A549 (cell line): ENCODE results near the gene CTRL. TPM values are rescaled to one million over a fixed set of nuclear protein-coding genes. Genes with fewer than 3 reads are reported as not detected.

Experiments used
- ATAC-seq, 2 experiments: fragments of 200-7000 bp in 1 of 2; fragments of >200 bp in 1 of 2; cut with Nextera tagmentation in 1 of 2; cut with Tn5 transposase in 1 of 2; 3 replicates each; pipeline versions ENCODE4 v1.8.0 to v1.9.1; 2018 to 2020; ENCODE audit warnings: mild to moderate bottlenecking in 1 of 2, moderate library complexity in 1 of 2
- CTCF ChIA-PET: fragments of 300-600 bp; sonication (Branson Sonifier 250); formaldehyde crosslinking; extraction: SDS; loops from one replicate; lab custom pipeline; 2021; ENCODE audit warnings: antibody characterized with exemption, inconsistent platforms; lab: Yijun Ruan, JAX
- POLR2A ChIA-PET: fragments of 350-600 bp; formaldehyde crosslinking; extraction: SDS; loops from one replicate; lab custom pipeline; 2021; ENCODE audit warnings: antibody characterized with exemption, inconsistent platforms; lab: Yijun Ruan, JAX
- DNase-seq, 2 experiments: peaks; one replicate each; pipeline versions ENCODE4 v3.0.0 to v3.0.0-alpha.2; 2011 to 2016; ENCODE audit warnings: low read depth in 1 of 2, low spot score in 1 of 2
- FAIRE-seq: peaks from 2 replicates; lab custom pipeline; 2011; peaks lifted over from hg19 to GRCh38; lab: Jason Lieb, UNC
- H3K27ac ChIP-seq, 2 experiments: fragments of >200 bp; sonication (Bioruptor Twin); formaldehyde crosslinking; 3 replicates each; pipeline ENCODE4 v1.5.1; 2016 to 2017
- H3K4me1 ChIP-seq: fragments of >200 bp; sonication (Bioruptor Twin); formaldehyde crosslinking; 3 replicates; pipeline ENCODE4 v1.6.1; 2016
- H3K4me2 ChIP-seq: fragments of >200 bp; sonication (Bioruptor Twin); formaldehyde crosslinking; 3 replicates; pipeline ENCODE4 v1.6.1; 2016
- H3K4me3 ChIP-seq: fragments of >200 bp; sonication (Bioruptor Twin); formaldehyde crosslinking; 3 replicates; pipeline ENCODE4 v1.5.1; 2016
- H3K9me3 ChIP-seq: fragments of >200 bp; sonication (Bioruptor Twin); formaldehyde crosslinking; 3 replicates; pipeline ENCODE4 v1.6.1; 2016
- BHLHE40 ChIP-seq: IDR thresholded peaks from 2 replicates; pipeline ENCODE4 v1.6.1; 2012; ENCODE audit warnings: low read depth, low read length, inconsistent platforms
- CBX8 ChIP-seq: fragments of 200-600 bp; sonication (generic); IDR thresholded peaks from 2 replicates; pipeline ENCODE4 v1.6.1; 2016
- CEBPB ChIP-seq, 2 experiments: fragments of >200 bp in 1 of 2; sonication (Bioruptor Twin) in 1 of 2; formaldehyde crosslinking in 1 of 2; IDR thresholded peaks; 2 replicates each; pipeline ENCODE4 v1.6.1; 2012 to 2016
- CHD2 ChIP-seq: fragments of 150-350 bp; IDR thresholded peaks from 2 replicates; pipeline ENCODE4 v1.6.1; 2014; ENCODE audit warnings: low read length; ENCODE audit not compliant: partially characterized antibody
- CHD4 ChIP-seq: fragments of 200-600 bp; sonication (generic); IDR thresholded peaks from 2 replicates; pipeline ENCODE4 v1.6.1; 2016; ENCODE audit warnings: antibody characterized with exemption, mild to moderate bottlenecking, borderline replicate concordance
- FOSB ChIP-seq: fragments of 250-450 bp; sonication (Bioruptor Pico); IDR thresholded peaks from 2 replicates; pipeline ENCODE4 v1.5.0; 2020; ENCODE audit warnings: mild to moderate bottlenecking, moderate library complexity
- FOSL2 ChIP-seq, 2 experiments: fragments of 450-650 bp in 1 of 2; fragments of >200 bp in 1 of 2; sonication (Bioruptor Twin) in 1 of 2; formaldehyde crosslinking; IDR thresholded peaks; 2 replicates each; pipeline versions ENCODE4 v1.5.0 to v1.6.1; 2016 to 2020; ENCODE audit warnings: mild to moderate bottlenecking in 1 of 2, moderate library complexity in 1 of 2
- GATA3 ChIP-seq: IDR thresholded peaks from 2 replicates; pipeline ENCODE4 v1.6.1; 2012; ENCODE audit warnings: borderline replicate concordance
- HES2 ChIP-seq: fragments of >200 bp; sonication (Bioruptor Twin); formaldehyde crosslinking; IDR thresholded peaks from 2 replicates; pipeline ENCODE4 v1.6.1; 2016
- HMGXB4 ChIP-seq: fragments of 250-450 bp; sonication (Bioruptor Pico); IDR thresholded peaks from 2 replicates; pipeline ENCODE4 v1.5.0; 2021; ENCODE audit warnings: mild to moderate bottlenecking, moderate library complexity, borderline replicate concordance
- HOXB5 ChIP-seq: fragments of 250-450 bp; sonication (Bioruptor Pico); IDR thresholded peaks from 2 replicates; pipeline ENCODE4 v1.5.0; 2020; ENCODE audit warnings: mild to moderate bottlenecking, moderate library complexity
- JUNB ChIP-seq: fragments of >200 bp; sonication (Bioruptor Twin); formaldehyde crosslinking; IDR thresholded peaks from 2 replicates; pipeline ENCODE4 v1.6.1; 2016
- KDM5A ChIP-seq: fragments of 200-600 bp; sonication (generic); IDR thresholded peaks from 2 replicates; pipeline ENCODE4 v1.6.1; 2016; ENCODE audit warnings: antibody characterized with exemption, mild to moderate bottlenecking
- MAZ ChIP-seq: fragments of 150-350 bp; IDR thresholded peaks from 2 replicates; pipeline ENCODE4 v1.6.1; 2014; ENCODE audit warnings: antibody characterized with exemption, low read depth, low read length, borderline replicate concordance
- MYC ChIP-seq: IDR thresholded peaks from 2 replicates; pipeline ENCODE4 v1.6.1; 2012; ENCODE audit warnings: mild to moderate bottlenecking, inconsistent platforms, low read length, improper control_type of control experiment, borderline replicate concordance
- NR3C1 ChIP-seq: fragments of >200 bp; sonication (Bioruptor Twin); formaldehyde crosslinking; IDR thresholded peaks from 3 replicates; pipeline ENCODE4 v1.6.1; 2017
- PHF8 ChIP-seq: fragments of 200-600 bp; sonication (generic); IDR thresholded peaks from 2 replicates; pipeline ENCODE4 v1.6.1; 2016; ENCODE audit warnings: low read depth, mild to moderate bottlenecking, antibody characterized with exemption, moderate library complexity, borderline replicate concordance
- POLR2AphosphoS2 ChIP-seq: conservative IDR thresholded peaks from 2 replicates; pipeline ENCODE4 v1.6.1; 2012; ENCODE audit warnings: low read length, improper control_type of control experiment, inconsistent platforms
- REST ChIP-seq: fragments of 200-600 bp; sonication (generic); IDR thresholded peaks from 2 replicates; pipeline ENCODE4 v1.6.1; 2016; ENCODE audit warnings: antibody characterized with exemption, mild to moderate bottlenecking, moderate library complexity
- RFX5 ChIP-seq: fragments of 450-650 bp; IDR thresholded peaks from 2 replicates; pipeline ENCODE4 v1.7.1; 2014; ENCODE audit warnings: antibody characterized with exemption, mild to moderate bottlenecking, moderate library complexity
- SMC3 ChIP-seq: fragments of >200 bp; sonication (Bioruptor Twin); formaldehyde crosslinking; IDR thresholded peaks from 3 replicates; pipeline ENCODE4 v1.6.1; 2018; ENCODE audit warnings: inconsistent platforms
- SREBF2 ChIP-seq: fragments of 450-650 bp; IDR thresholded peaks from 2 replicates; pipeline ENCODE4 v1.6.1; 2014; ENCODE audit warnings: mild to moderate bottlenecking, moderate library complexity
- TFCP2L1 ChIP-seq: fragments of 250-450 bp; sonication (Bioruptor Pico); IDR thresholded peaks from 2 replicates; pipeline ENCODE4 v1.5.0; 2021; ENCODE audit warnings: mild to moderate bottlenecking
- TP53 ChIP-seq: fragments of 250-450 bp; sonication (Bioruptor Pico); IDR thresholded peaks from 2 replicates; pipeline ENCODE4 v1.5.0; 2021; ENCODE audit warnings: mild to moderate bottlenecking, moderate library complexity
- WGBS: methylation state at CpG from one replicate; pipeline ENCODE4 v1.1.6; 2017; ENCODE audit errors: missing lambda C conversion rate; 5-methylcytosine and 5-hydroxymethylcytosine counted together
- polyA plus RNA-seq, 4 experiments: library from polyadenylated mRNA; depleted of rRNA in 3 of 4; stranded (reverse); fragments of >200 nt; fragmentation: RNase III in 1 of 4; extraction: RNeasy Plus Mini Kit Qiagen cat#74134 plus additional on column Dnase treatment in 1 of 4; gene quantifications; 2 replicates in 3 of 4; 3 replicates in 1 of 4; pipeline ENCODE4 v1.2.3, GENCODE V29; 2011 to 2017

The CTRL gene
- polyA plus RNA-seq, 2 of the 4 experiments (the other 2 are of a cell fraction) = 0.92 to 3.6 TPM

- DNase-seq (no peak), FAIRE-seq (no peak), ATAC-seq (peak; percentile 24 to 77; a peak in 5 of 6 replicates)
- TF ChIP-seq TFCP2L1 (CRISPR knock-in tag) (no peak), TP53 (CRISPR knock-in tag) (no peak)
- TF ChIP-seq, all 56 proteins: peak for 0
- ChIA-PET POLR2A (interaction anchor here (1.8 kb wide), 1 partner anchor 10 kb away, joined by 8 read pairs; the partner anchor contains the start of gene PSKH1), CTCF (interaction anchor here (0.6 to 17.4 kb wide), 40 partner anchors 9 to 363 kb away, joined by 3 to 370 read pairs (median 5); partner anchors contain the start of genes CTRL, EDC4, NUTF2 and PSKH1)
- WGBS = 51% methylated on average over 6 of the region's 6 CpGs
- Histone ChIP-seq H3K4me1 (peaks cover 9% of the 10 kb centered on the region; the same call in 1 of the 3 replicates), H3K4me2 (no peak overlapping the region), H3K27ac (no peak overlapping the region), H3K4me3 (no peak overlapping the region), H3K9me3 (no peaks in the 10 kb centered on the region)
Observed at GRCh38 chr16:67883146-67883871, 48.4 kb downstream of the CTRL start.

- H3K9me3 ChIP-seq = no peaks in the 10 kb centered on the region
- H3K4me2 ChIP-seq = no peak overlapping the region
- no peak overlapping the region for H3K4me3 ChIP-seq
- FAIRE-seq (no peak), DNase-seq (no peak), ATAC-seq (no peak)
- CTCF ChIA-PET = interaction anchor here (0.6 to 17.4 kb wide), 21 partner anchors 8 to 347 kb away, joined by 3 to 370 read pairs (median 8); partner anchors contain the start of genes CTRL, EDC4, PSKH1 and PSMB10
- TF ChIP-seq CEBPB (IDR thresholded peaks at IDR 0.05) (no peak), RFX5 (no peak), FOSL2 (IDR thresholded peaks at IDR 0.05) (no peak), FOSL2 (CRISPR knock-in tag; IDR thresholded peaks at IDR 0.05) (no peak), SMC3 (no peak), NR3C1 (no peak), MYC (no peak), HOXB5 (CRISPR knock-in tag) (no peak), REST (no peak), CBX8 (no peak), TP53 (CRISPR knock-in tag) (no peak), CHD2 (no peak), PHF8 (no peak), FOSB (CRISPR knock-in tag) (no peak), HES2 (no peak), POLR2AphosphoS2 (no peak)
- H3K4me1 ChIP-seq = peaks cover 9% of the 10 kb centered on the region; the same call in 1 of the 3 replicates
- 88% methylated on average over 18 of the region's 18 CpGs for WGBS
- POLR2A ChIA-PET = no interaction called here
- no peak overlapping the region for H3K27ac ChIP-seq
Observed at GRCh38 chr16:67882374-67883145, 49.1 kb downstream of the CTRL start.

- no peak overlapping the region for H3K27ac ChIP-seq
- POLR2A ChIA-PET = no interaction called here
- FAIRE-seq = no peak
Observed at GRCh38 chr16:67881621-67882161, 50.0 kb downstream of the CTRL start.

More at GRCh38 chr16:67881621-67882161, 50.0 kb downstream of the CTRL start:
- Histone ChIP-seq H3K4me3 (no peak overlapping the region), H3K9me3 (no peaks in the 10 kb centered on the region), H3K4me1 (peaks cover 9% of the 10 kb centered on the region; the same call in 1 of the 3 replicates), H3K4me2 (no peak overlapping the region)
- DNase-seq = no peak
- CTCF ChIA-PET = interaction anchor here (0.6 to 17.4 kb wide), 12 partner anchors 7 to 209 kb away, joined by 3 to 370 read pairs (median 34); partner anchors contain the start of genes CTRL, EDC4, PSKH1 and PSMB10
- TF ChIP-seq POLR2AphosphoS2 (no peak), CHD4 (no peak), CEBPB (IDR thresholded peaks at IDR 0.05) (no peak), MAZ (no peak), KDM5A (no peak), CHD2 (no peak), BHLHE40 (no peak), HMGXB4 (no peak), SREBF2 (no peak), JUNB (no peak), GATA3 (no peak)
- WGBS = 92% methylated on average over 21 of the region's 21 CpGs
- no peak for ATAC-seq
